ENCODE data around the gene TRIM56.

Gene TRIM56

GRCh38 chr7:101137651-101138212 is 52.5 kb downstream of the TRIM56 start:
- Histone ChIP-seq H3K79me1 (replicated peaks; ENCODE audit: low read length, poor library complexity, severe bottlenecking) (peaks cover 3% of the 10 kb centered on the region), H3K4me1 (ENCODE audit: control insufficient read depth, insufficient read depth, low read depth, low read length) (peaks cover 18% of the 10 kb centered on the region), H3K4ac (ENCODE audit: low read depth in 1 of 2, low read length in 2 of 2) (peak overlapping the region; percentile 8 to 28), H2BK120ac (ENCODE audit: low read depth, low read length) (peak overlapping the region; percentile 54), H2BK15ac (ENCODE audit: low read depth, poor library complexity, severe bottlenecking) (peak overlapping the region; percentile 92), H3K36me3 (ENCODE audit: control insufficient read depth in 1 of 2, insufficient read depth in 2 of 2, low read depth in 1 of 2, low read length in 2 of 2) (peaks cover 36 to 49% of the 10 kb centered on the region in 2 experiments), H3K27ac (ENCODE audit: low read length, poor library complexity, severe bottlenecking) (peak overlapping the region; percentile 76), H3K27me3 (ENCODE audit: control insufficient read depth in 1 of 2, insufficient read depth in 1 of 2, low read length in 2 of 2) (no peaks in the 10 kb centered on the region), H4K91ac (ENCODE audit: low read length) (peak overlapping the region; percentile 48), H3K4me2 (ENCODE audit: low read length, poor library complexity, severe bottlenecking) (peak overlapping the region; percentile 6), H2BK5ac (ENCODE audit: low read depth, low read length, poor library complexity, severe bottlenecking) (no peak overlapping the region), H3K9ac (ENCODE audit: low read length) (peak overlapping the region; percentile 78), H3K23ac (ENCODE audit: low read length in 2 of 2) (no peak overlapping the region), H3K14ac (ENCODE audit: low read length in 2 of 2) (no peak overlapping the region), H2BK12ac (ENCODE audit: low read length in 2 of 2) (peak overlapping the region; percentile 41 to 64), H3K18ac (ENCODE audit: low read depth in 1 of 2, low read length in 2 of 2) (peak overlapping the region; percentile 67 to 75), H4K8ac (ENCODE audit: low read length) (peak overlapping the region; percentile 59), H3K4me3 (ENCODE audit: insufficient read depth in 1 of 2, low read depth in 1 of 2, low read length in 2 of 2) (no peak overlapping the region), H2AK5ac (ENCODE audit: low read length, severe bottlenecking) (peak overlapping the region; percentile 21), H2AFZ (ENCODE audit: low read depth, low read length) (no peak overlapping the region), H3K9me3 (ENCODE audit: control insufficient read depth, low read length) (no peaks in the 10 kb centered on the region)
- WGBS = 85% methylated on average over 8 of the region's 9 CpGs
- no peak for DNase-seq

GRCh38 chr7:101138213-101138870 is 53.1 kb downstream of the TRIM56 start:
- Histone ChIP-seq H3K4me3 (ENCODE audit: insufficient read depth in 1 of 2, low read depth in 1 of 2, low read length in 2 of 2) (no peak overlapping the region), H3K18ac (ENCODE audit: low read depth in 1 of 2, low read length in 2 of 2) (peak overlapping the region in 1 of 2 experiments; percentile 76), H3K4me1 (ENCODE audit: control insufficient read depth, insufficient read depth, low read depth, low read length) (peaks cover 18% of the 10 kb centered on the region), H3K14ac (ENCODE audit: low read length in 2 of 2) (no peak overlapping the region), H2AFZ (ENCODE audit: low read depth, low read length) (no peak overlapping the region), H2AK5ac (ENCODE audit: low read length, severe bottlenecking) (no peak overlapping the region), H3K9ac (ENCODE audit: low read length) (peak overlapping the region; percentile 78), H2BK15ac (ENCODE audit: low read depth, poor library complexity, severe bottlenecking) (peak overlapping the region; percentile 92), H2BK5ac (ENCODE audit: low read depth, low read length, poor library complexity, severe bottlenecking) (no peak overlapping the region), H3K4ac (ENCODE audit: low read depth in 1 of 2, low read length in 2 of 2) (no peak overlapping the region), H3K9me3 (ENCODE audit: control insufficient read depth, low read length) (no peaks in the 10 kb centered on the region), H3K36me3 (ENCODE audit: control insufficient read depth in 1 of 2, insufficient read depth in 2 of 2, low read depth in 1 of 2, low read length in 2 of 2) (peaks cover 30 to 43% of the 10 kb centered on the region in 2 experiments), H3K23ac (ENCODE audit: low read length in 2 of 2) (no peak overlapping the region), H2BK120ac (ENCODE audit: low read depth, low read length) (peak overlapping the region; percentile 90), H3K27ac (ENCODE audit: low read length, poor library complexity, severe bottlenecking) (peak overlapping the region; percentile 76), H4K91ac (ENCODE audit: low read length) (no peak overlapping the region), H3K79me1 (replicated peaks; ENCODE audit: low read length, poor library complexity, severe bottlenecking) (peaks cover 3% of the 10 kb centered on the region), H4K8ac (ENCODE audit: low read length) (no peak overlapping the region), H3K4me2 (ENCODE audit: low read length, poor library complexity, severe bottlenecking) (no peak overlapping the region), H3K27me3 (ENCODE audit: control insufficient read depth in 1 of 2, insufficient read depth in 1 of 2, low read length in 2 of 2) (no peaks in the 10 kb centered on the region), H2BK12ac (ENCODE audit: low read length in 2 of 2) (peak overlapping the region in 1 of 2 experiments; percentile 53)
- peak; percentile 98 for DNase-seq
- WGBS = 0% methylated on average over 6 of the region's 16 CpGs

GRCh38 chr7:101140339-101140699 is 55.0 kb downstream of the TRIM56 start:
- H2AFZ ChIP-seq (ENCODE audit: low read depth, low read length) = no peak overlapping the region
- H3K4ac ChIP-seq (ENCODE audit: low read depth in 1 of 2, low read length in 2 of 2) = no peak overlapping the region
- no peak overlapping the region for H2BK5ac ChIP-seq (ENCODE audit: low read depth, low read length, poor library complexity, severe bottlenecking)
- H3K36me3 ChIP-seq (ENCODE audit: control insufficient read depth in 1 of 2, insufficient read depth in 2 of 2, low read depth in 1 of 2, low read length in 2 of 2) = peaks cover 18 to 26% of the 10 kb centered on the region in 2 experiments
- H3K4me1 ChIP-seq (ENCODE audit: control insufficient read depth, insufficient read depth, low read depth, low read length) = peaks cover 11% of the 10 kb centered on the region
- no peak overlapping the region for H3K27ac ChIP-seq (ENCODE audit: low read length, poor library complexity, severe bottlenecking)
- no peaks in the 10 kb centered on the region for H3K79me1 ChIP-seq (replicated peaks; ENCODE audit: low read length, poor library complexity, severe bottlenecking)
- 50% methylated on average over 1 of the region's 3 CpGs for WGBS
- no peak overlapping the region for H3K18ac ChIP-seq (ENCODE audit: low read depth in 1 of 2, low read length in 2 of 2)
- H3K4me3 ChIP-seq (ENCODE audit: insufficient read depth in 1 of 2, low read depth in 1 of 2, low read length in 2 of 2) = no peak overlapping the region
- no peak overlapping the region for H2BK12ac ChIP-seq (ENCODE audit: low read length in 2 of 2)
- no peak overlapping the region for H2BK15ac ChIP-seq (ENCODE audit: low read depth, poor library complexity, severe bottlenecking)
- no peaks in the 10 kb centered on the region for H3K9me3 ChIP-seq (ENCODE audit: control insufficient read depth, low read length)
- no peak overlapping the region for H2BK120ac ChIP-seq (ENCODE audit: low read depth, low read length)
- peak; percentile 76 for DNase-seq
- H4K8ac ChIP-seq (ENCODE audit: low read length) = no peak overlapping the region
- H3K14ac ChIP-seq (ENCODE audit: low read length in 2 of 2) = no peak overlapping the region
- no peak overlapping the region for H3K4me2 ChIP-seq (ENCODE audit: low read length, poor library complexity, severe bottlenecking)
- H2AK5ac ChIP-seq (ENCODE audit: low read length, severe bottlenecking) = no peak overlapping the region
- peak overlapping the region; percentile 54 for H3K9ac ChIP-seq (ENCODE audit: low read length)
- peaks cover 0 to 2% of the 10 kb centered on the region in 2 experiments for H3K27me3 ChIP-seq (ENCODE audit: control insufficient read depth in 1 of 2, insufficient read depth in 1 of 2, low read length in 2 of 2)
- H4K91ac ChIP-seq (ENCODE audit: low read length) = no peak overlapping the region
- H3K23ac ChIP-seq (ENCODE audit: low read length in 2 of 2) = no peak overlapping the region

- no peak overlapping the region for H2BK120ac ChIP-seq (ENCODE audit: low read depth, low read length)
- no peak overlapping the region for H2AFZ ChIP-seq (ENCODE audit: low read depth, low read length)
- no peak overlapping the region for H3K4me2 ChIP-seq (ENCODE audit: low read length, poor library complexity, severe bottlenecking)
- H3K79me1 ChIP-seq (replicated peaks; ENCODE audit: low read length, poor library complexity, severe bottlenecking) = no peaks in the 10 kb centered on the region
- H3K18ac ChIP-seq (ENCODE audit: low read depth in 1 of 2, low read length in 2 of 2) = no peak overlapping the region
- peaks cover 11% of the 10 kb centered on the region for H3K4me1 ChIP-seq (ENCODE audit: control insufficient read depth, insufficient read depth, low read depth, low read length)
- peak overlapping the region in 1 of 2 experiments; percentile 48 for H2BK12ac ChIP-seq (ENCODE audit: low read length in 2 of 2)
- peaks cover 1 to 4% of the 10 kb centered on the region in 2 experiments for H3K27me3 ChIP-seq (ENCODE audit: control insufficient read depth in 1 of 2, insufficient read depth in 1 of 2, low read length in 2 of 2)
- no peak overlapping the region for H2BK15ac ChIP-seq (ENCODE audit: low read depth, poor library complexity, severe bottlenecking)
- H2BK5ac ChIP-seq (ENCODE audit: low read depth, low read length, poor library complexity, severe bottlenecking) = no peak overlapping the region
- no peak overlapping the region for H2AK5ac ChIP-seq (ENCODE audit: low read length, severe bottlenecking)
- peaks cover 13 to 20% of the 10 kb centered on the region in 2 experiments for H3K36me3 ChIP-seq (ENCODE audit: control insufficient read depth in 1 of 2, insufficient read depth in 2 of 2, low read depth in 1 of 2, low read length in 2 of 2)
- no peak overlapping the region for H3K4me3 ChIP-seq (ENCODE audit: insufficient read depth in 1 of 2, low read depth in 1 of 2, low read length in 2 of 2)
- peak overlapping the region; percentile 54 for H3K9ac ChIP-seq (ENCODE audit: low read length)
- no peak overlapping the region for H3K23ac ChIP-seq (ENCODE audit: low read length in 2 of 2)
- no peak overlapping the region for H3K27ac ChIP-seq (ENCODE audit: low read length, poor library complexity, severe bottlenecking)
- no peak overlapping the region for H3K4ac ChIP-seq (ENCODE audit: low read depth in 1 of 2, low read length in 2 of 2)
- H3K9me3 ChIP-seq (ENCODE audit: control insufficient read depth, low read length) = no peaks in the 10 kb centered on the region
- H4K91ac ChIP-seq (ENCODE audit: low read length) = no peak overlapping the region
- no peak overlapping the region for H4K8ac ChIP-seq (ENCODE audit: low read length)
- peak; percentile 54 for DNase-seq
- 92% methylated on average over 4 of the region's 4 CpGs for WGBS
- H3K14ac ChIP-seq (ENCODE audit: low read length in 2 of 2) = no peak overlapping the region
These were observed 55.6 kb downstream of the TRIM56 start for GRCh38 chr7:101140746-101141382.
